Skin epidermis (tissue), 12 donors: ENCODE data around the gene EIF3B.
"Not testable (repeated sequence)": the region's sequence is repeated elsewhere in the genome, so short reads cannot be mapped to it uniquely, and the experiment has no call there.

Source experiments
- H3K27ac ChIP-seq, 21 experiments: fragments of 200-600 bp; sonication (generic) in 11 of 21; one replicate each; pipeline ENCODE4 v1.5.0; 2020; ENCODE audit warnings: mild to moderate bottlenecking in 3 of 21, inconsistent platforms in 2 of 21, moderate library complexity in 2 of 21
- H3K4me3 ChIP-seq, 7 experiments: fragments of 200-600 bp; sonication (generic) in 2 of 7; one replicate each; pipeline ENCODE4 v1.5.0; 2020; ENCODE audit warnings: inconsistent platforms in 2 of 7, mild to moderate bottlenecking in 2 of 7, moderate library complexity in 1 of 7

EIF3B gene

GRCh38 chr7:2336626-2337299, 17.9 kb upstream of the EIF3B start:
- no peak overlapping the region for H3K4me3 ChIP-seq
- no peak overlapping the region for H3K27ac ChIP-seq

- H3K4me3 ChIP-seq, result not testable (repeated sequence)
Measured at GRCh38 chr7:2347351-2348063, 7.1 kb upstream of the EIF3B start.

GRCh38 chr7:2350055-2350454, 4.6 kb upstream of the EIF3B start:
- H3K27ac ChIP-seq, result no peak overlapping the region
- H3K4me3 ChIP-seq, result no peak overlapping the region

More at GRCh38 chr7:2347351-2348063, 7.1 kb upstream of the EIF3B start:
- peak overlapping the region in 6 of 21 experiments; percentile 40 to 67 (median 46) for H3K27ac ChIP-seq

- Histone ChIP-seq H3K27ac (no peak overlapping the region), H3K4me3 (no peak overlapping the region)
Measured at GRCh38 chr7:2350861-2351260, 3.8 kb upstream of the EIF3B start.

- peak overlapping the region; percentile 93 to 100 (median 100) for H3K27ac ChIP-seq
- peak overlapping the region; percentile 77 to 100 (median 100) for H3K4me3 ChIP-seq
Measured at GRCh38 chr7:2353113-2353935, 1.3 kb upstream of the EIF3B start.

GRCh38 chr7:2353936-2354185, 766 bp upstream of the EIF3B start:
- peak overlapping the region; percentile 77 to 100 (median 100) for H3K4me3 ChIP-seq
- peak overlapping the region; percentile 93 to 100 (median 100) for H3K27ac ChIP-seq

- H3K4me3 ChIP-seq, result peak overlapping the region; percentile 77 to 100 (median 100)
- peak overlapping the region; percentile 93 to 100 (median 100) for H3K27ac ChIP-seq
Measured at GRCh38 chr7:2354939-2355704, 495 bp downstream of the EIF3B start.

- peak overlapping the region; percentile 77 to 100 (median 100) for H3K4me3 ChIP-seq
- H3K27ac ChIP-seq, result peak overlapping the region in 20 of 21 experiments; percentile 97 to 100 (median 100)
Measured at GRCh38 chr7:2355705-2356008, 1.0 kb downstream of the EIF3B start.

- no peak overlapping the region for H3K27ac ChIP-seq
- no peak overlapping the region for H3K4me3 ChIP-seq
Measured at GRCh38 chr7:2357165-2357564, 2.5 kb downstream of the EIF3B start.

GRCh38 chr7:2357571-2357970, 2.9 kb downstream of the EIF3B start:
- Histone ChIP-seq H3K27ac (no peak overlapping the region), H3K4me3 (no peak overlapping the region)

- no peak overlapping the region for H3K4me3 ChIP-seq
- H3K27ac ChIP-seq, result no peak overlapping the region
Measured at GRCh38 chr7:2358968-2359527, 4.4 kb downstream of the EIF3B start.

- H3K27ac ChIP-seq, result peak overlapping the region in 1 of 21 experiments; percentile 3
- H3K4me3 ChIP-seq, result no peak overlapping the region
Measured at GRCh38 chr7:2359610-2360009, 5.0 kb downstream of the EIF3B start.

GRCh38 chr7:2360796-2361195, 6.2 kb downstream of the EIF3B start:
- H3K27ac ChIP-seq, result peak overlapping the region in 1 of 21 experiments; percentile 9
- no peak overlapping the region for H3K4me3 ChIP-seq

GRCh38 chr7:2362385-2363088, 7.9 kb downstream of the EIF3B start:
- Histone ChIP-seq H3K27ac (no peak overlapping the region), H3K4me3 (no peak overlapping the region)

- no peak overlapping the region for H3K27ac ChIP-seq
- no peak overlapping the region for H3K4me3 ChIP-seq
Measured at GRCh38 chr7:2369139-2369538, 14.5 kb downstream of the EIF3B start.

GRCh38 chr7:2371329-2371728, 16.7 kb downstream of the EIF3B start:
- Histone ChIP-seq H3K4me3 (no peak overlapping the region), H3K27ac (no peak overlapping the region)

GRCh38 chr7:2372724-2373123, 18.1 kb downstream of the EIF3B start:
- Histone ChIP-seq H3K4me3 (no peak overlapping the region), H3K27ac (no peak overlapping the region)

GRCh38 chr7:2373124-2373556, 18.5 kb downstream of the EIF3B start:
- Histone ChIP-seq H3K4me3 (no peak overlapping the region), H3K27ac (no peak overlapping the region)

- no peak overlapping the region for H3K27ac ChIP-seq
Measured at GRCh38 chr7:2373646-2374045, 19.0 kb downstream of the EIF3B start.

More at GRCh38 chr7:2373646-2374045, 19.0 kb downstream of the EIF3B start:
- H3K4me3 ChIP-seq, result no peak overlapping the region
